Loucy (cell line): ENCODE results near the gene RIPK4.

ENCODE experiments used
- H2AFZ ChIP-seq: fragments of 200-600 bp; sonication (generic); 2 replicates; pipeline ENCODE4 v1.6.0; 2016; ENCODE audit warnings: antibody characterized with exemption, mild to moderate bottlenecking, low read length, moderate library complexity
- H3F3A ChIP-seq: fragments of 200-600 bp; 2 replicates; pipeline ENCODE4 v1.6.0; 2016; ENCODE audit warnings: antibody characterized with exemption, low read depth, mild to moderate bottlenecking
- H3K27me3 ChIP-seq: fragments of 200-600 bp; sonication (generic); 2 replicates; pipeline ENCODE4 v1.6.1; 2014; ENCODE audit warnings: low read length, mild to moderate bottlenecking; ENCODE audit not compliant: insufficient read depth, poor library complexity, severe bottlenecking
- H3K36me3 ChIP-seq: fragments of 200-600 bp; sonication (generic); 2 replicates; pipeline ENCODE4 v1.6.1; 2016; ENCODE audit warnings: low read length; ENCODE audit not compliant: insufficient read depth
- H3K4me1 ChIP-seq: fragments of 200-600 bp; sonication (generic); 2 replicates; pipeline ENCODE4 v1.5.1; 2014; ENCODE audit warnings: low read length, mild to moderate bottlenecking; ENCODE audit not compliant: insufficient read depth, poor library complexity, severe bottlenecking
- H3K4me2 ChIP-seq: fragments of 200-600 bp; sonication (generic); 2 replicates; pipeline ENCODE4 v1.6.0; 2014; ENCODE audit warnings: antibody characterized with exemption, low read length, low read depth, mild to moderate bottlenecking; ENCODE audit not compliant: poor library complexity, severe bottlenecking
- H3K4me3 ChIP-seq: fragments of 200-600 bp; sonication (generic); 2 replicates; pipeline ENCODE4 v1.5.1; 2014; ENCODE audit warnings: low read length, mild to moderate bottlenecking, mixed read lengths; ENCODE audit not compliant: poor library complexity, severe bottlenecking
- H3K79me2 ChIP-seq: fragments of 200-600 bp; sonication (generic); 2 replicates; pipeline ENCODE4 v1.6.1; 2014; ENCODE audit warnings: low read length; ENCODE audit not compliant: insufficient read depth
- H3K9ac ChIP-seq: fragments of 200-600 bp; sonication (generic); 2 replicates; pipeline ENCODE4 v1.6.0; 2014; ENCODE audit warnings: mild to moderate bottlenecking, low read depth, low read length, moderate library complexity; ENCODE audit not compliant: poor library complexity, severe bottlenecking
- H3K9me2 ChIP-seq: fragments of 200-600 bp; sonication (generic); replicated peaks from 2 replicates; pipeline ENCODE4 v1.6.1; 2016; ENCODE audit warnings: low read depth, low read length, mixed read lengths
- H3K9me3 ChIP-seq: fragments of 200-600 bp; sonication (generic); 2 replicates; pipeline ENCODE4 v1.6.1; 2014; ENCODE audit warnings: mild to moderate bottlenecking, antibody characterized with exemption, low read length, low read depth; ENCODE audit not compliant: insufficient read depth
- H4K20me1 ChIP-seq: fragments of 200-600 bp; sonication (generic); 2 replicates; pipeline ENCODE4 v1.6.0; 2014; ENCODE audit warnings: antibody characterized with exemption, low read length, mild to moderate bottlenecking; ENCODE audit not compliant: insufficient read depth, poor library complexity, severe bottlenecking
- EZH2phosphoT487 ChIP-seq: fragments of 200-600 bp; IDR thresholded peaks from 2 replicates; pipeline ENCODE4 v1.6.1; 2018; ENCODE audit warnings: antibody characterized with exemption, mild to moderate bottlenecking, moderate library complexity, borderline replicate concordance
- TF ChIP-seq, protein P1 (sequence below): fragments of 200-600 bp; sonication (generic); conservative IDR thresholded peaks from 2 replicates; pipeline ENCODE4 v1.5.1; 2014; ENCODE audit warnings: mild to moderate bottlenecking, antibody characterized with exemption, low read length

The RIPK4 gene

DNA sequence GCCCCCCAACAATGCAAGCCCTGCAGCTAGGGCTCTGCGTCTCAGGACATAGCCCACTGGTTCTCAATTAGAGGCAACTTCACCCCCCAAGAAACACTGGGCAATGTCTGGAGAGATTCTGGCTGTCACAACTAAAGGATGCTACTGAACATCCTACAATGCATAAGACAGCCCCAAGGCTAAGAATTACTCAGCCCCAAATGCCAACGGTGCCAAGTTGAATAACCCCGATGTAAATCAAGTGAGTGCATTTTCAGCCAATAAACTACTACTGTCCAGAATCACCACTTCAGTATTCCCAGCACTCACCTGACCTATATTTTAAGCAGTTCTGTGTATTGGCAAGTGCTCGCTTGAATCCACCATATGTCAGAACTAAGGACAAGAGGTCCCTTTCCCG lies 6.9 kb downstream of the RIPK4 start:
- no peaks in the 10 kb centered on the region for H3K79me2 ChIP-seq
- no peaks in the 10 kb centered on the region for H3F3A ChIP-seq
- no peaks in the 10 kb centered on the region for H4K20me1 ChIP-seq
- H3K9me2 ChIP-seq = no peaks in the 10 kb centered on the region
- no peak overlapping the region for H2AFZ ChIP-seq
- no peak overlapping the region for H3K4me2 ChIP-seq
- H3K27me3 ChIP-seq = no peaks in the 10 kb centered on the region
- H3K4me1 ChIP-seq = no peaks in the 10 kb centered on the region
- no peak overlapping the region for H3K4me3 ChIP-seq
- H3K9ac ChIP-seq = no peak overlapping the region
- H3K9me3 ChIP-seq = no peaks in the 10 kb centered on the region
- H3K36me3 ChIP-seq = no peaks in the 10 kb centered on the region
- no peak for TF ChIP-seq EZH2phosphoT487
- TF ChIP-seq, protein P1, sequence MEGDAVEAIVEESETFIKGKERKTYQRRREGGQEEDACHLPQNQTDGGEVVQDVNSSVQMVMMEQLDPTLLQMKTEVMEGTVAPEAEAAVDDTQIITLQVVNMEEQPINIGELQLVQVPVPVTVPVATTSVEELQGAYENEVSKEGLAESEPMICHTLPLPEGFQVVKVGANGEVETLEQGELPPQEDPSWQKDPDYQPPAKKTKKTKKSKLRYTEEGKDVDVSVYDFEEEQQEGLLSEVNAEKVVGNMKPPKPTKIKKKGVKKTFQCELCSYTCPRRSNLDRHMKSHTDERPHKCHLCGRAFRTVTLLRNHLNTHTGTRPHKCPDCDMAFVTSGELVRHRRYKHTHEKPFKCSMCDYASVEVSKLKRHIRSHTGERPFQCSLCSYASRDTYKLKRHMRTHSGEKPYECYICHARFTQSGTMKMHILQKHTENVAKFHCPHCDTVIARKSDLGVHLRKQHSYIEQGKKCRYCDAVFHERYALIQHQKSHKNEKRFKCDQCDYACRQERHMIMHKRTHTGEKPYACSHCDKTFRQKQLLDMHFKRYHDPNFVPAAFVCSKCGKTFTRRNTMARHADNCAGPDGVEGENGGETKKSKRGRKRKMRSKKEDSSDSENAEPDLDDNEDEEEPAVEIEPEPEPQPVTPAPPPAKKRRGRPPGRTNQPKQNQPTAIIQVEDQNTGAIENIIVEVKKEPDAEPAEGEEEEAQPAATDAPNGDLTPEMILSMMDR = no peak

DNA sequence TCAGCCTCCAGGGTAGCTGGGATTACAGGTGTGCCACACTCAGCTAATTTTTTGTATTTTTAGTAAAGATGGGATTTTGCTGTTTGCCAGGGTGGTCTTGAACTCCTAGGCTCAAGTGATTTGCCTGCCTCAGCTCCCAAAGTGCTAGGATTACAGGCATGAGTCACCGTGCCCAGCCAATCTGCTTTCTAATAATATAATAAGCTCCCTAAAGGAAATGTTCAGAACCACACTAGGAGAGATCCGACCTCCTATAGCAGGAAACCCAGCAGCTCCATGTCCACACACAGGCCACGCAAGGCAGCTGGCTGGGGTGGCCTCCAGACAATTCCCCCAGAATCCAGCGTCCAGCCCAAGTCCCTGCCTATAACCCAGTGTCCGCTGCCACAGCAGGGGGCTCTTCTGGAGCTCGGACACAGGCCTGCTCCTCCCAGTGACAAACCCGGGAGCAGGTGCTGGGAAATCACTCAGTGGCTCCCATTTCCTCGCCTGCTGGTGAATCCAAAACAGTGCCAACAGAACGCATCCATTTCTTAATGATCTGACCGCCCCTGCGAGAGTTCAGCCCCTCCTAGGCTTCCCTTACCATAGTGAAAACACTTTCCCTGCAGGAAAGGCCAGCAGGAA lies 7.5 kb downstream of the RIPK4 start:
- Histone ChIP-seq H3K79me2 (no peaks in the 10 kb centered on the region), H3K27me3 (no peaks in the 10 kb centered on the region), H3F3A (no peaks in the 10 kb centered on the region), H3K4me3 (no peak overlapping the region), H3K9me3 (no peaks in the 10 kb centered on the region), H3K9ac (no peak overlapping the region), H3K4me1 (no peaks in the 10 kb centered on the region), H4K20me1 (no peaks in the 10 kb centered on the region), H2AFZ (no peak overlapping the region), H3K9me2 (no peaks in the 10 kb centered on the region), H3K36me3 (no peaks in the 10 kb centered on the region), H3K4me2 (no peak overlapping the region)
- no peak for TF ChIP-seq EZH2phosphoT487
- TF ChIP-seq, protein P1 = no peak

DNA sequence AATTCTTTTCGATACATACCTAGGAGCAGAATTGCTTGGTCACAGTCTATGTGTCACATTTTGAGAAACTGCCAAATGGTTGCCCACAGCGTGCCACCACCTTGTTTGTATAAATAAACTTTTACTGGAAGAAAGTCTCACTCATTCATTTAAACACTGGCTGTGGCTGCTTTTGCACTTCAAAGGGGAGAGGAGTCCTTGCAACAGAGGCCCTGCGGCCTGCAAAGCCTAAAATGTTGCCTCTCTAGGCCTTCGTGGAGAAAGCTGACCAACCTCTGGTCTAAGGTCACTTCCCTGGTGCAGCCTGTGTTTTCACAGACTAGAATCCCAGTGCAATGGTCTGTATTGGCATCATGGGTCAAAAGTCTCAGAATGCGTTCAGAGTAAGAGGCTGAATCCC lies 8.3 kb downstream of the RIPK4 start:
- H3K27me3 ChIP-seq = no peaks in the 10 kb centered on the region
- H3F3A ChIP-seq = no peaks in the 10 kb centered on the region

More for the DNA sequence above, 8.3 kb downstream of the RIPK4 start:
- Histone ChIP-seq H3K79me2 (no peaks in the 10 kb centered on the region), H3K9ac (no peak overlapping the region), H3K9me2 (no peaks in the 10 kb centered on the region), H2AFZ (no peak overlapping the region), H3K9me3 (no peaks in the 10 kb centered on the region), H4K20me1 (no peaks in the 10 kb centered on the region), H3K4me1 (no peaks in the 10 kb centered on the region), H3K4me3 (no peak overlapping the region), H3K36me3 (no peaks in the 10 kb centered on the region), H3K4me2 (no peak overlapping the region)
- TF ChIP-seq EZH2phosphoT487 = no peak
- TF ChIP-seq, protein P1 = no peak
